ENCODE data around the gene SH2D6. TPM values are rescaled to one million over a fixed set of nuclear protein-coding genes. Genes with fewer than 3 reads are reported as not detected.

The SH2D6 gene
- total RNA-seq, 2 experiments from 2014 or later = 0.40 to 0.88 TPM

DNA sequence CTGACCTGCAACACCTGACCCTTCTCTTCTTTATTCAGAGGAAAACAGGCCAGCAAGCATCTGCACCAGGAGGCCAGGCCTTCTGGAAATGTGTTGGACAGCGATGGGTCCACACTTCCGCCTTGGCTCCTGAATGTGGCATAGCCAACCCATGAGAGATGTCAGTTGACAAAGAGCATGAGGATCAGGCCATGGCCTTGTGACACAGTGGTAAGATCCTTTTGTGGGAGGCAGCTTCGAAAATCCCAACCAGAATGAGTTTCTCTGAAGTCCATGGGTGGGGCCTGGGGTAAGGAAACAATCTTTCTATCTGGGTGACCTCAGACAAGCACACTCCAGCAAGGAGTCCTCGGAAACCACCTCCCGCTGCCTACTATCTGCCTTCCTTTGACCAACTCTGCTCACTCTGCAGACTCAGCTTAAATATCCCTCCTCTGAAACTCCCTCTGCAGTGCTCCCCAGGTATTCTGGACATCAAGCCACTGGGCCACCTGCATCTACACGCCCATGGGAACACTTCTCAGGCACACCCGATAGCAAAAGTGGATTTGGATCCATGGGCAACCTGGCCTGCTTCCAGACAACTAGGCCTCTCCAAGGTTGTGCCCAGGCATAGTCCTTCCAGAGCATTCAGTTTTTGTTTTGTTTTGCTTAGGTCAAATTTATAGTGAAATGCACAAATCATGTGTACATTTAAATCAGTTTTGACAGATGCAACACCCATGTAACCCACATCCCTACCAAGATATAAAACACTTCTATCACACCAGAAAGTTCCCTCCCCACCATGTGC is 3.6 kb upstream of the SH2D6 start:
- Mint-ChIP-seq H3K36me3 (ENCODE audit: low read depth) (no peaks in the 10 kb centered on the region), H3K27me3 (ENCODE audit: low read depth) (peaks cover 10% of the 10 kb centered on the region), H3K27ac (no peak overlapping the region), H3K9me3 (no peaks in the 10 kb centered on the region), H3K4me3 (no peak overlapping the region), H3K4me1 (ENCODE audit: low read depth) (peaks cover 24% of the 10 kb centered on the region)
- no peak for DNase-seq
- intact Hi-C loops (cut with micrococcal nuclease) = loop anchor here (10.0 kb wide), 2 partner anchors 620 to 690 kb away; partner anchors contain the start of genes POLR1A and PTCD3
- CTCF ChIA-PET = interaction anchor here (0.6 to 1.5 kb wide), 3 partner anchors 40 to 287 kb away, joined by 4 to 5 read pairs (median 5); no protein-coding TSS in a partner anchor

DNA sequence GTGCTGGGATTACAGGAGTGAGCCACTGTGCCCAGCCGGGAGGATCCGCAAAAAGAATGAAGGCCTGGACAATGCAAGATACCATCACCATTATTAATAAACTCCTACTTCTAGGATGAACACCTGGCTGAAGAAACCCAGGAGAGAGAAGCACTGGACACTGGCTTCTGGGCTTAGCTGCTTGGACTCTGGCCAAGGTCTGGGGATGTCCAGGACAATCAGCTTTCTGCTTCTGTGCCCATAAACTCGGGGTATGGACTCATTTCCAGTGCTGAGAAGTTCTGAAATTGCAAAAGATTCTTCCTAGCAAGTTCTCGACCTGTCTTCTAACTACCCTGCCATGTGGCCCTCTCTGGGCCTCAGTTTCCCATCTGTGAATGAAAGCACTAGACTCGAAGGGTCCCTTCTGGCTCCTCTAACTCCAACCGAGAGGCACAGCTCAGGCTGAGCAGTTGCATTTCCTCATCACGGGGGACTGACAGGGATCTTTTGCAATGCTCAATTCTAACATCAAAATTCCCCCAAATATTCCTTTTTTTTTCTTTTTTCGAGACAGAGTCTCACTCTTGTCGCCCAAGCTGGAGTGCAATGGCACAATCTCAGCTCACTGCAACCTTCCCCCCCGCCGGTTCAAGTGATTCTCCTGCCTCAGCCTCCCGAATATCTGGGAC is 2.4 kb upstream of the SH2D6 start:
- Mint-ChIP-seq H3K4me3 (no peak overlapping the region), H3K27me3 (ENCODE audit: low read depth) (peaks cover 10% of the 10 kb centered on the region), H3K4me1 (ENCODE audit: low read depth) (peaks cover 22% of the 10 kb centered on the region), H3K9me3 (no peaks in the 10 kb centered on the region), H3K27ac (no peak overlapping the region), H3K36me3 (ENCODE audit: low read depth) (no peaks in the 10 kb centered on the region)
- CTCF ChIA-PET = interaction anchor here (0.7 kb wide), 1 partner anchor 136 kb away, joined by 3 read pairs; no protein-coding TSS in a partner anchor
- DNase-seq = no peak
- intact Hi-C loops (cut with micrococcal nuclease) = loop anchor here (10.0 kb wide), 2 partner anchors 619 to 689 kb away; partner anchors contain the start of genes POLR1A and PTCD3

- Mint-ChIP-seq H3K4me1 (ENCODE audit: low read depth) (peaks cover 17% of the 10 kb centered on the region), H3K36me3 (ENCODE audit: low read depth) (no peaks in the 10 kb centered on the region), H3K27me3 (ENCODE audit: low read depth) (no peaks in the 10 kb centered on the region), H3K9me3 (no peaks in the 10 kb centered on the region), H3K4me3 (peak overlapping the region; percentile 94), H3K27ac (peak overlapping the region; percentile 97)
- intact Hi-C loops (cut with micrococcal nuclease) = loop anchor here (2.0 to 10.0 kb wide), 3 partner anchors 142 to 686 kb away; partner anchors contain the start of genes GGCX, POLR1A and PTCD3
- CTCF ChIA-PET = interaction anchor here (0.6 to 9.9 kb wide), 20 partner anchors 10 to 246 kb away, joined by 3 to 282 read pairs (median 6); partner anchors contain the start of genes MAT2A, RNF181 and VAMP5
- no peak for DNase-seq
Observed at GRCh38 chr2:85419009-85419675, 628 bp downstream of the SH2D6 start.

- Mint-ChIP-seq H3K4me1 (ENCODE audit: low read depth) (peaks cover 17% of the 10 kb centered on the region), H3K36me3 (ENCODE audit: low read depth) (no peaks in the 10 kb centered on the region), H3K27me3 (ENCODE audit: low read depth) (no peaks in the 10 kb centered on the region), H3K27ac (no peak overlapping the region), H3K4me3 (peak overlapping the region; percentile 61), H3K9me3 (no peaks in the 10 kb centered on the region)
- intact Hi-C loops (cut with micrococcal nuclease) = loop anchor here (1.0 to 2.0 kb wide), 6 partner anchors 29 to 287 kb away; partner anchors contain the start of genes MAT2A and USP39
- CTCF ChIA-PET = interaction anchor here (0.5 to 9.9 kb wide), 26 partner anchors 8 to 287 kb away, joined by 3 to 282 read pairs (median 6); partner anchors contain the start of genes ELMOD3, MAT2A, RETSAT and VAMP5
- DNase-seq = peak; percentile 94
Observed at GRCh38 chr2:85420536-85421259, 2.2 kb downstream of the SH2D6 start.

DNA sequence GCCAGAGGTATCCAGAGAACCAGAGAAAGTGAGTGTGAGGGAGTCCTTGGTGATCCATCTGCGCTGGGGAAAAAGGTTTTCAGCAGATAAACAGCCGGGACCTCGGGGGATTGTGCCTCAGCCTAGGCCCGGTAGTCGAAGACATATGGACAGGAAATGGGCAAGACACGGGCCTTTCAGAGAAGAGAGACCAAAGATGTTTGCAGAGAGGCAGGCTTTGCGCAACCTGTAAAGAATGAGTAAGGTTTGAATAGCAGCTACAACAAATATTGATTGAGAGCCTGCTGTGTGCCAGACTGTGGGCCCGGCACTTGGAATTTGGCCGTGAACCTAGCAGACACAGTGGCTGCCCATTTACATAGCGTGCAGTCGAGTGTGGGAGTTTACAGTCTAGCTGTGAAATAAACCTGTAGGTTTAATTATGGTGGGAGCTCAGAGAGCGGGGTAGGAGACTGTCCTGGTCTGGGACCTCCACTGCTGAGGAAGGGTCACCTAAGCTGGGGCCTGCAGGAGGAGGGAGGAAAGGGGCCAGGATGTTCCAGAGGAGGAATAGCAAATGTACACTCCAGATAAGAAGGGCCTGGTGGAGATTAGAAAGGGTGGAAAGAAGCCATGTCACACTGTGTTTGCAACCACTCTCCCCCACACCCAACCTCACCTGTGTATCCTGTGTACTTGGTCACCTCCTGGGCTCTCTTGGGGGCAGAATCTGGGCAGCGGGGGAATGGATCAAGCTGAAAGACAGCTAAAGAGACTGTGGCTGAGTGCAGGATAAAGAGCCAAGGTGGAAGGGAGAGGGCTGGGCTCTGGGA is 3.0 kb downstream of the SH2D6 start:
- no peaks in the 10 kb centered on the region for H3K27me3 Mint-ChIP-seq (ENCODE audit: low read depth)
- no peaks in the 10 kb centered on the region for H3K9me3 Mint-ChIP-seq
- no peaks in the 10 kb centered on the region for H3K36me3 Mint-ChIP-seq (ENCODE audit: low read depth)
- H3K4me1 Mint-ChIP-seq (ENCODE audit: low read depth) = peaks cover 17% of the 10 kb centered on the region
- DNase-seq = no peak
- CTCF ChIA-PET = interaction anchor here (0.5 to 9.9 kb wide), 18 partner anchors 8 to 286 kb away, joined by 3 to 282 read pairs (median 6); partner anchors contain the start of genes ELMOD3, MAT2A and RETSAT
- H3K27ac Mint-ChIP-seq = no peak overlapping the region
- no peak overlapping the region for H3K4me3 Mint-ChIP-seq
- intact Hi-C loops (cut with micrococcal nuclease) = loop anchor here (2.0 kb wide), 1 partner anchor 215 kb away; no protein-coding TSS in a partner anchor

GRCh38 chr2:85422072-85422457 is 3.6 kb downstream of the SH2D6 start:
- peaks cover 17% of the 10 kb centered on the region for H3K4me1 Mint-ChIP-seq (ENCODE audit: low read depth)
- DNase-seq = no peak
- no peaks in the 10 kb centered on the region for H3K9me3 Mint-ChIP-seq
- intact Hi-C loops (cut with micrococcal nuclease) = no loop called here
- no peak overlapping the region for H3K4me3 Mint-ChIP-seq
- H3K27ac Mint-ChIP-seq = peak overlapping the region; percentile 26
- no peaks in the 10 kb centered on the region for H3K36me3 Mint-ChIP-seq (ENCODE audit: low read depth)
- CTCF ChIA-PET = interaction anchor here (1.1 to 9.9 kb wide), 11 partner anchors 7 to 286 kb away, joined by 3 to 282 read pairs (median 8); partner anchors contain the start of gene MAT2A
- H3K27me3 Mint-ChIP-seq (ENCODE audit: low read depth) = no peaks in the 10 kb centered on the region

- CTCF ChIA-PET = interaction anchor here (0.7 to 9.9 kb wide), 2 partner anchors 129 to 172 kb away, joined by 3 to 282 read pairs; partner anchors contain the start of gene RNF181
- no peaks in the 10 kb centered on the region for H3K36me3 Mint-ChIP-seq (ENCODE audit: low read depth)
- intact Hi-C loops (cut with micrococcal nuclease) = no loop called here
- DNase-seq = no peak
- H3K27ac Mint-ChIP-seq = no peak overlapping the region
- no peaks in the 10 kb centered on the region for H3K27me3 Mint-ChIP-seq (ENCODE audit: low read depth)
- peaks cover 16% of the 10 kb centered on the region for H3K4me1 Mint-ChIP-seq (ENCODE audit: low read depth)
- H3K4me3 Mint-ChIP-seq = no peak overlapping the region
- no peaks in the 10 kb centered on the region for H3K9me3 Mint-ChIP-seq
Observed at GRCh38 chr2:85423525-85423924, 5.0 kb downstream of the SH2D6 start.

DNA sequence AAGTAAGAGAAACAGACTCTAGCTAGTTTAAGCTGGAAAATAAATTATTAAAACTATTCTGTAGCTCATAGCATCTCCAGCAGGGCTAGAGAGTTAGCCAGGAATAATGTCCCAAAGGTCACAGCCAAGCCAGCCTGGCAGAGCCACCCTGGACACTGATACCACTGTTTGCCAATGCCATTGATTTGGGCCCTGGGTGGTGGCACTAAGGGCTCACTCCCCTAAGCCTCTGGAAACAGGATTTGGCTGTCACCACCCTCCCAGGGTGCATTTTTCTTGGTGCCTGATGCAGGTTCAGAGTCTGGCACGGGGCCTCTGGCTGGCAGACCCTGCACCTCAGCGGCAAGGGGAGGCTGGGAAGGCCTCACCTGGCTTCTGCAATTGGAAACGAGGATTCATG is 7.1 kb downstream of the SH2D6 start:
- Mint-ChIP-seq H3K27ac (no peak overlapping the region), H3K4me1 (ENCODE audit: low read depth) (peaks cover 4% of the 10 kb centered on the region), H3K4me3 (no peak overlapping the region), H3K9me3 (no peaks in the 10 kb centered on the region), H3K36me3 (ENCODE audit: low read depth) (no peaks in the 10 kb centered on the region), H3K27me3 (ENCODE audit: low read depth) (no peaks in the 10 kb centered on the region)
- no peak for DNase-seq
- intact Hi-C loops (cut with micrococcal nuclease) = no loop called here
- CTCF ChIA-PET = interaction anchor here (9.9 kb wide), 1 partner anchor 127 kb away, joined by 282 read pairs; no protein-coding TSS in a partner anchor

DNA sequence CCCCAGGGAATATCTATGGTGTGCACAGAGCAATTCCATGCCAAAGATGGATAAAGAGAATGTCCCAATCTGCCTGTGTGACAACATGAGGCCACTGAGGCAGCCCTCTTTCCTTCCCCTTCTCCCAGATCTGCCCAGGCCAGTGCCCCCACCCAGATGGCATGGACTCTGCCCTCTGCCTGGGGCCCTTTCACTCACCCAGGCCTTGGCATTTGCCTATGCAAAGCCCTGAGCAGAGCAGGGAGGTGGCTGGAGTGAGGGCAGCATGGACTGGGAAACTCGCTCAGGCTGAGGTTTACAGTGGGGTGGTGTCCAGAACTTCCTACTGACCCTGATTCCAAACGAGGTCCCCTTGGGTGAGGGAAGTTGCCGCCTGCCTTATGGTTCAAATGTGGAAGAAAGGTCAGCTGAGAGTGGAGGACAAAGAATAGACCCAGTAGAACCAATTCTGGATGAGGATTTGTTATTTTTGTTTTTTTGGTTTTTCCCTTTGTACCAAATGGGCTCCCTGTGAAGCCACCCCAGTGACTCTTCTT is 8.9 kb downstream of the SH2D6 start:
- Mint-ChIP-seq H3K9me3 (no peaks in the 10 kb centered on the region), H3K4me1 (ENCODE audit: low read depth) (no peaks in the 10 kb centered on the region), H3K27me3 (ENCODE audit: low read depth) (no peaks in the 10 kb centered on the region), H3K27ac (no peak overlapping the region), H3K36me3 (ENCODE audit: low read depth) (no peaks in the 10 kb centered on the region), H3K4me3 (no peak overlapping the region)
- intact Hi-C loops (cut with micrococcal nuclease) = no loop called here
- CTCF ChIA-PET = interaction anchor here (3.2 to 9.9 kb wide), 2 partner anchors 7 to 125 kb away, joined by 22 to 282 read pairs; partner anchors contain the start of gene SH2D6
- no peak for DNase-seq

- no peaks in the 10 kb centered on the region for H3K4me1 Mint-ChIP-seq (ENCODE audit: low read depth)
- intact Hi-C loops (cut with micrococcal nuclease) = no loop called here
- DNase-seq = no peak
- no peaks in the 10 kb centered on the region for H3K36me3 Mint-ChIP-seq (ENCODE audit: low read depth)
- H3K27ac Mint-ChIP-seq = no peak overlapping the region
- H3K27me3 Mint-ChIP-seq (ENCODE audit: low read depth) = no peaks in the 10 kb centered on the region
- no peak overlapping the region for H3K4me3 Mint-ChIP-seq
- H3K9me3 Mint-ChIP-seq = no peaks in the 10 kb centered on the region
- CTCF ChIA-PET = interaction anchor here (0.5 to 3.2 kb wide), 5 partner anchors 8 to 210 kb away, joined by 3 to 22 read pairs (median 4); partner anchors contain the start of gene SH2D6
Observed at GRCh38 chr2:85428343-85428881, 9.9 kb downstream of the SH2D6 start.

Data from activated naive CD4-positive, alpha-beta T cell treated with anti-CD3 and anti-CD28 coated beads for 36 hours (primary cell).